Lower leg skin (tissue), 4 donors: ENCODE data around the gene TMEM121B. TPM values are rescaled to one million over a fixed set of nuclear protein-coding genes. Genes with fewer than 3 reads are reported as not detected.
"Not testable (repeated sequence)": the region's sequence is repeated elsewhere in the genome, so short reads cannot be mapped to it uniquely, and the experiment has no call there.

Experiments used
- DNase-seq, 2 donors: peaks; one replicate each; pipeline ENCODE4 v3.0.0-alpha.2; 2019; ENCODE audit warnings: low spot score in 2 of 2
- H3K4me3 ChIP-seq: fragments of 200-600 bp; sonication (generic); 2 replicates; pipeline ENCODE4 v1.5.1; 2017; ENCODE audit warnings: mild to moderate bottlenecking, low read depth; ENCODE audit not compliant: poor library complexity, severe bottlenecking
- CTCF ChIP-seq, 3 donors: fragments of 450-650 bp; IDR thresholded peaks; one replicate each; pipeline ENCODE4 v1.5.1; 2016; ENCODE audit warnings: antibody characterized with exemption in 3 of 3, mild to moderate bottlenecking in 3 of 3, moderate library complexity in 2 of 3
- POLR2A ChIP-seq, 2 donors: fragments of 450-650 bp; IDR thresholded peaks; one replicate each; pipeline ENCODE4 v1.6.1; 2016 to 2017; ENCODE audit warnings: antibody characterized with exemption in 2 of 2, mild to moderate bottlenecking in 1 of 2, moderate library complexity in 1 of 2
- WGBS, 2 donors: methylation state at CpG; one replicate each; pipeline ENCODE4 v1.1.5; 2018; 5-methylcytosine and 5-hydroxymethylcytosine counted together
- intact Hi-C: fragments of 100-400 bp; cut with DNase I; formaldehyde crosslinking; loops from one replicate; pipeline ENCODE4 v1.15.0; 2023; ENCODE audit warnings: low total_unique reads
- total RNA-seq, 4 donors: library from RNA; depleted of rRNA; stranded (reverse); fragments of >200 nt; gene quantifications; one replicate each; pipeline ENCODE4 v1.1.0, GENCODE V29; 2016

TMEM121B gene
- total RNA-seq, 4 donors from 2014 or later: 0.53 to 2.6 (median 1.0) TPM

DNA sequence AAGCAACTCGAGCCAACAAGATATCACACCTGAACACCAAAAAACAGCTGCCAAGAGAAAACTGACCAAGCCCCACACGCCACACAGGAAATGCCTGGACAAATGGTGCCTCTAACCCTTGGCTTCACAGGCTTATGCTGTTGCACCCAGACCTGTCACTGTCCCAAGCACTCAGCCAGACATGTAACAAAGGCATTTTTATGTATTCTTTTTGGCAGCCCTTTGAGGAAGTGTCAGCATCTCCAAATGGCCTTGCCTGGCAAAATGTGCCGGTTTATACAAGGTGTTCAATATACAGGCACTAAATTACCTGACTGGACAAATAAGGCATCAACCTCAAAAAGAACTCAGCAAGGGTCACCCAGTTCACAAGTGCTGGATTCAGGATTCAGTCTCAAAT lies 31.8 kb upstream of the TMEM121B start:
- 50 to 55% methylated on average over 3 of the region's 3 CpGs for WGBS, 2 donors
- TF ChIP-seq CTCF (IDR thresholded peaks at IDR 0.05): no peak
- no peak for TF ChIP-seq POLR2A (IDR thresholded peaks at IDR 0.05)
- no peak overlapping the region for H3K4me3 ChIP-seq
- DNase-seq: no peak
- intact Hi-C loops: no loop called here

- intact Hi-C loops: no loop called here
- no peak for DNase-seq
- TF ChIP-seq POLR2A (IDR thresholded peaks at IDR 0.05): no peak
- WGBS, 2 donors: 75 to 80% methylated on average over 6 of the region's 6 CpGs
- no peak overlapping the region for H3K4me3 ChIP-seq
Observed at GRCh38 chr22:17152340-17152739, 31.2 kb upstream of the TMEM121B start.

DNA sequence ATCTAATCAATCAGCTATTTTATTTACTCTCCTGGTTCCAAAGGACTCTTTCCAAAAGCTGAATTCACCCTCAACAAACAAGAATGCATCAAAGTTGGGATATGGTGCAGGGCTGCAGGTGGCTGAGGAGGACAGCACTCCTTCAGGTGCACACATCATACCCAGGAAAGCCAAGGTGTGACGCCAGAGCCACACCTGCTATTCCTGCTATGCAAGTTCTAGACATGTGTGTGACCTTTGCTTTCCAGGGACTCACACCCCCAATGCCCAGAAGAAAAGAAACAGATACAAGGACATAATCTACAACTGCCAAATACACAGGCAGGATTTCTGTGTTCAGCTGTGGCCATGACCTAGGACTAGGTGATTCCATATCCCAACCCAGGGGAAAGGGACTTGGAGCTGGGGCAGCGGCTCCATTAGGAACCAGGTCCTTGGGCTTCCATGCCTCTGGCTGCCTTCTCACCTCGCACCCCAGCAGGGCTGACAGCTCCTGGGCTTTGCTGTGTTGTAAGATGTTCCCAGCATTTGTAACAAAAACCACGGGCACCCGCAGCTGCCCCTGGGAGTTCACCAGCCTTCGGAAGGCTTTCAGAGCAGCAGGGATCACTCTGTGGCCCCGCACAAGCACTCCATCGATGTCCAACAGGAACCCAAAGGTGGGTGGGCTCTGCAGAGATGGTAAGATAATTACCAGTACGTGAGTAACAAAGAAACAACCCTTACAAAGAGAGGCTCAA lies 28.1 kb upstream of the TMEM121B start:
- TF ChIP-seq POLR2A (IDR thresholded peaks at IDR 0.05) (no peak), CTCF (IDR thresholded peaks at IDR 0.05) (no peak)
- 83% methylated on average over 9 of the region's 9 CpGs for WGBS, 2 donors
- H3K4me3 ChIP-seq: no peak overlapping the region
- intact Hi-C loops: loop anchor here (10.0 kb wide), 1 partner anchor 54 kb away; no protein-coding TSS in a partner anchor
- no peak for DNase-seq

- 95 to 98% methylated on average over 30 of the region's 30 CpGs for WGBS, 2 donors
- not testable (repeated sequence) for H3K4me3 ChIP-seq, DNase-seq
- intact Hi-C loops: loop anchor here (10.0 kb wide), 1 partner anchor 53 kb away; no protein-coding TSS in a partner anchor
Observed at GRCh38 chr22:17147458-17147857, 26.3 kb upstream of the TMEM121B start.

DNA sequence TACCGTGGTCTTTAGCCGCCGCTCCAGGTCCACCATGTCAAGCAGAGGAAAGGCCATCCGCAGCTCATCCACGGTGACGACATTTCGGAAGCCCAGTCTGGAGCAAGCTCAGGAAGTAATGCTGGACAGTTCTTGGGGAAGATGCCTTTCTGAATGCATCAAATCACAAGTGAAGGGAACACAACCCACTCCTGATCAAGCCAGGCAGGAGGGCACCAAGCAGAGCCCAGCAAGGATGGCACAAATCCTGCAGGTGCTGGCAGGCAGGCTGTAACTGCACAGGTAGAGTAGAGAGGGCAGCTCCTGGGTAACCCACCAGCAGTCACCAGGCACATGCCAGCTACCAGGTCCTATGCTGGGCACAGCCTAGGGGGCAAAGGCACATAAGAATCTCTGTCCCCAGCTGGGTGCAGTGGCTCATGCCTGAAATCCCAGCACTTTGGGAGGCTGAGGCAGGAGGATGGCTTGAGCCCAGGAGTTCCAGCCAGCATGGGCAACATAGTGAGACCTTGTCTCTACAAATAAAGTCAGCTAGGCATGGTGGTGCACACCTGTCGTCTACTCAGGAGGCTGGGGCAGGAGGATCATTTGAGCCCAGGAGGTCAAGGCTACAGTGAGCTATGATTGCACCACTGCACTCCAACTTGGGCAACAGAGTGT lies 24.0 kb upstream of the TMEM121B start:
- peak in 1 of 2 donors; percentile 74 for DNase-seq
- intact Hi-C loops: loop anchor here (10.0 kb wide), 1 partner anchor 50 kb away; no protein-coding TSS in a partner anchor
- TF ChIP-seq POLR2A (IDR thresholded peaks at IDR 0.05) (no peak), CTCF (IDR thresholded peaks at IDR 0.05) (no peak)
- H3K4me3 ChIP-seq: no peak overlapping the region
- 95 to 100% methylated on average over 7 of the region's 8 CpGs for WGBS, 2 donors

- peak in 1 of 2 donors; percentile 75 for DNase-seq
- TF ChIP-seq POLR2A (IDR thresholded peaks at IDR 0.05) (no peak), CTCF (IDR thresholded peaks at IDR 0.05) (no peak)
- intact Hi-C loops: loop anchor here (10.0 kb wide), 1 partner anchor 49 kb away; no protein-coding TSS in a partner anchor
- H3K4me3 ChIP-seq: no peak overlapping the region
- WGBS, 2 donors: 88 to 93% methylated on average over 8 of the region's 8 CpGs
Observed at GRCh38 chr22:17143826-17144225, 22.7 kb upstream of the TMEM121B start.
